Measurements from ENCODE around the gene RIPK3.
A peak's percentile ranks its signal among the peaks of the same experiment; 100 is the strongest.

RIPK3 gene

DNA sequence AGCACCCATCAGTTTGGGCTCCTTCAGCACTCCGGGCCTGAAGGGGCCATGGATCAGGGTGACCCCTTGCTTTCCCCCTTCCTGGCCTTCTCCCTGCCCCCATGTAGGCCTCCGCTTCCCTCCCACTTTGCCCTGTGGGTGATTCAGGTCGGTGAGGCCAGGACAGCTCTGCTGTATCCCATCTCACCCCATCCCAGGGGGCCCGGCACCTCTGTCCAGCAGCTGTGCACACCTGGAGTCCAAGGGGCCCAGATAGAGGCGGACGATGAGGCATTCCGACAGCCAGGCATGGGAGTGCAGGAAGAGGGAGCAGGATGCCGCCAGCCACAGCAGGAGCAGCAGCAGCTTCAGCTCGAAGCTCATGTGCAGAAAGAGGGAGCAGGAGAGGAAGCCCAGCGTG lies 17.1 kb downstream of the RIPK3 start:
- no peak for TF ChIP-seq ZNF565 (CRISPR knock-in tag; conservative IDR thresholded peaks at IDR 0.05; ENCODE audit: low read depth)
- TF ChIP-seq TCF4 (CRISPR knock-in tag; IDR thresholded peaks at IDR 0.05; ENCODE audit: borderline replicate concordance) = no peak
- no peak for TF ChIP-seq PPARA (CRISPR knock-in tag; IDR thresholded peaks at IDR 0.05; ENCODE audit: borderline replicate concordance)
- no peak for TF ChIP-seq TOX (CRISPR knock-in tag; IDR thresholded peaks at IDR 0.05; ENCODE audit: borderline replicate concordance)
- TF ChIP-seq, protein P1, sequence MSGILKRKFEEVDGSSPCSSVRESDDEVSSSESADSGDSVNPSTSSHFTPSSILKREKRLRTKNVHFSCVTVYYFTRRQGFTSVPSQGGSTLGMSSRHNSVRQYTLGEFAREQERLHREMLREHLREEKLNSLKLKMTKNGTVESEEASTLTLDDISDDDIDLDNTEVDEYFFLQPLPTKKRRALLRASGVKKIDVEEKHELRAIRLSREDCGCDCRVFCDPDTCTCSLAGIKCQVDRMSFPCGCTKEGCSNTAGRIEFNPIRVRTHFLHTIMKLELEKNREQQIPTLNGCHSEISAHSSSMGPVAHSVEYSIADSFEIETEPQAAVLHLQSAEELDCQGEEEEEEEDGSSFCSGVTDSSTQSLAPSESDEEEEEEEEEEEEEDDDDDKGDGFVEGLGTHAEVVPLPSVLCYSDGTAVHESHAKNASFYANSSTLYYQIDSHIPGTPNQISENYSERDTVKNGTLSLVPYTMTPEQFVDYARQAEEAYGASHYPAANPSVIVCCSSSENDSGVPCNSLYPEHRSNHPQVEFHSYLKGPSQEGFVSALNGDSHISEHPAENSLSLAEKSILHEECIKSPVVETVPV (CRISPR knock-in tag; IDR thresholded peaks at IDR 0.05) = no peak
- TF ChIP-seq ZFP3 (CRISPR knock-in tag; IDR thresholded peaks at IDR 0.05) = no peak
- no peak for TF ChIP-seq ARNTL (CRISPR knock-in tag; IDR thresholded peaks at IDR 0.05; ENCODE audit: borderline replicate concordance, low read depth)
- no peak for TF ChIP-seq OSR1 (CRISPR knock-in tag; IDR thresholded peaks at IDR 0.05)
- TF ChIP-seq ZNF70 (CRISPR knock-in tag; IDR thresholded peaks at IDR 0.05) = no peak
- TF ChIP-seq, protein P2, sequence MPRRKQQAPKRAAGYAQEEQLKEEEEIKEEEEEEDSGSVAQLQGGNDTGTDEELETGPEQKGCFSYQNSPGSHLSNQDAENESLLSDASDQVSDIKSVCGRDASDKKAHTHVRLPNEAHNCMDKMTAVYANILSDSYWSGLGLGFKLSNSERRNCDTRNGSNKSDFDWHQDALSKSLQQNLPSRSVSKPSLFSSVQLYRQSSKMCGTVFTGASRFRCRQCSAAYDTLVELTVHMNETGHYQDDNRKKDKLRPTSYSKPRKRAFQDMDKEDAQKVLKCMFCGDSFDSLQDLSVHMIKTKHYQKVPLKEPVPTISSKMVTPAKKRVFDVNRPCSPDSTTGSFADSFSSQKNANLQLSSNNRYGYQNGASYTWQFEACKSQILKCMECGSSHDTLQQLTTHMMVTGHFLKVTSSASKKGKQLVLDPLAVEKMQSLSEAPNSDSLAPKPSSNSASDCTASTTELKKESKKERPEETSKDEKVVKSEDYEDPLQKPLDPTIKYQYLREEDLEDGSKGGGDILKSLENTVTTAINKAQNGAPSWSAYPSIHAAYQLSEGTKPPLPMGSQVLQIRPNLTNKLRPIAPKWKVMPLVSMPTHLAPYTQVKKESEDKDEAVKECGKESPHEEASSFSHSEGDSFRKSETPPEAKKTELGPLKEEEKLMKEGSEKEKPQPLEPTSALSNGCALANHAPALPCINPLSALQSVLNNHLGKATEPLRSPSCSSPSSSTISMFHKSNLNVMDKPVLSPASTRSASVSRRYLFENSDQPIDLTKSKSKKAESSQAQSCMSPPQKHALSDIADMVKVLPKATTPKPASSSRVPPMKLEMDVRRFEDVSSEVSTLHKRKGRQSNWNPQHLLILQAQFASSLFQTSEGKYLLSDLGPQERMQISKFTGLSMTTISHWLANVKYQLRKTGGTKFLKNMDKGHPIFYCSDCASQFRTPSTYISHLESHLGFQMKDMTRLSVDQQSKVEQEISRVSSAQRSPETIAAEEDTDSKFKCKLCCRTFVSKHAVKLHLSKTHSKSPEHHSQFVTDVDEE (CRISPR knock-in tag; IDR thresholded peaks at IDR 0.05) = no peak
- TF ChIP-seq, protein P3, sequence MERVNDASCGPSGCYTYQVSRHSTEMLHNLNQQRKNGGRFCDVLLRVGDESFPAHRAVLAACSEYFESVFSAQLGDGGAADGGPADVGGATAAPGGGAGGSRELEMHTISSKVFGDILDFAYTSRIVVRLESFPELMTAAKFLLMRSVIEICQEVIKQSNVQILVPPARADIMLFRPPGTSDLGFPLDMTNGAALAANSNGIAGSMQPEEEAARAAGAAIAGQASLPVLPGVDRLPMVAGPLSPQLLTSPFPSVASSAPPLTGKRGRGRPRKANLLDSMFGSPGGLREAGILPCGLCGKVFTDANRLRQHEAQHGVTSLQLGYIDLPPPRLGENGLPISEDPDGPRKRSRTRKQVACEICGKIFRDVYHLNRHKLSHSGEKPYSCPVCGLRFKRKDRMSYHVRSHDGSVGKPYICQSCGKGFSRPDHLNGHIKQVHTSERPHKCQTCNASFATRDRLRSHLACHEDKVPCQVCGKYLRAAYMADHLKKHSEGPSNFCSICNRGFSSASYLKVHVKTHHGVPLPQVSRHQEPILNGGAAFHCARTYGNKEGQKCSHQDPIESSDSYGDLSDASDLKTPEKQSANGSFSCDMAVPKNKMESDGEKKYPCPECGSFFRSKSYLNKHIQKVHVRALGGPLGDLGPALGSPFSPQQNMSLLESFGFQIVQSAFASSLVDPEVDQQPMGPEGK (CRISPR knock-in tag; IDR thresholded peaks at IDR 0.05; ENCODE audit: borderline replicate concordance) = no peak

DNA sequence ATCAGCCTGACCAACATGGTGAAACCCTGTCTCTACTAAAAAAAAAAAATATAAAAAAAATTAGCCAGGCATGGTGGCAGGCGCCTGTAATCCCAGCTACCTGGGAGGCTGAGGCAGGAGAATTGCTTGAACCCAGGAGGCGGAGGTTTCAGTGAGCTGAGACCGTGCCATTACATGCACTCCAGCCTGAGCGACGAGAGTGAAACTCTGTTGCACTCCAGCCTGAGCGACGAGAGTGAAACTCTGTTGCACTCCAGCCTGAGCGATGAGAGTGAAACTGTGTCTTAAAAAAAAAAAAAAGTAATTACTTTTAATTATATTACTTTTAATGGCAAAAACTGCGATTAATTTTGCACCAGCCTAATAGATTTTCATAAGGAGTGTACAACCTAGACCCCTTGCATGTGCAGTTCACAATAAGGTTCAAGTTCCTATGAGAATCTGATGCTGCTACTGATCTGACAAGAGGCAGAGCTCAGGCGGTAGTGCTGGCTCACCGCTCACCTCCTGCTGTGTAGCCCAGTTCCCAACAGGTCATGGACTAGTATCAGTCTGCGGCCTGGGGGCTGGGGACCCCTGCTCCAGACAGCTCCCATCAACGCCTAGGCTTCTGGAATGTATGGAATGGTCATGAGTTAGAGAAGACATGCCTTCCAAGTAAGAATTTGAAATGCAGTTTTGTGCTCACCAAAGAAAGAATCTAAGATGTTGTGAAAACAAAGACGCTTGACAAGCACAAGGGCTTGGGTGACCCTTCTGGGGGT lies 18.4 kb downstream of the RIPK3 start:
- no peak for ATAC-seq
- TF ChIP-seq SNAI2 (CRISPR knock-in tag; IDR thresholded peaks at IDR 0.05) = no peak
- no peak for TF ChIP-seq ISL1 (CRISPR knock-in tag; IDR thresholded peaks at IDR 0.05)
- no peak for TF ChIP-seq ZNF8 (CRISPR knock-in tag; IDR thresholded peaks at IDR 0.05)
- no peak for TF ChIP-seq ESRRG (CRISPR knock-in tag; IDR thresholded peaks at IDR 0.05)
- TF ChIP-seq TCF4 (CRISPR knock-in tag; IDR thresholded peaks at IDR 0.05; ENCODE audit: borderline replicate concordance) = no peak

More for the DNA sequence above, 17.1 kb downstream of the RIPK3 start:
- no peak for ATAC-seq

DNA sequence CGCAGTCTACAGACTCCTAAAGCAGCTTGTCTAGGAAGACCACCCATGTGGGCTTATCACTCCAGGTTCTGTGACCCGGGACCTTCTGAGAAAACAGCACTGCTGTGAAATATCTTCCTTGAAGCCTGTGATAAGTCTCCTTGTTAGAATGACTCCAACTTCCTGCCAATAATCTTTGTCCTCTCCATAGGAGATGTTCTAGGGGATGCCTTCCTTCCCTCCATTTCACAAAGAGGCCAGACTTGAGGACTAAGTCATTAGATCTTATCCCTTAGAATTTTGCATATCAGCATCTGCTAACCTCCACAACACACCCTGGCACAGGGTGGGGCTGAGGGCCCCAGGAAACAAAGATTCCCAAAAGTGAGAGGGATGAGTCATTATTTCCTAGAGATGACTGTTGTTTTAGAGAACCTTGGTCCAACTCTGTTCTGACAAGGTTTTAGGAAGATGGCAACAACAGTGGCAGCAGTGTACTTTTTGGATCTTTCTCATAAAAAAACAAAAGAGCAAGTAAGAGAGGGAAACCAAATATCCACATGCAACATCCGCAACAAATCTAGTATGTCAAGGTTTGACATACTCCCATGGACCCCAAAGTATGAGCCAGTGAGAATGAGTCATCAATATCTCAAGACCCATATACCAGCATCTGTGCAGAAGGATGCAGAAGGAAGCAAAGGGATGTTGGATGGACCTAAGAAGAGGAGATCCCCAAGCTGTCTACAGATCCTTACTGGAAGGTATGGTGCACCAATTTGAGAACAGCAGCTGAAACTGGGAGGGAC lies 22.5 kb downstream of the RIPK3 start:
- peak; percentile 21; the same call in 2 of the 3 replicates for ATAC-seq
- TF ChIP-seq RARB (CRISPR knock-in tag; IDR thresholded peaks at IDR 0.05) = no peak
- no peak for TF ChIP-seq ARNTL (CRISPR knock-in tag; IDR thresholded peaks at IDR 0.05; ENCODE audit: borderline replicate concordance, low read depth)
- no peak for TF ChIP-seq GLIS3 (CRISPR knock-in tag; IDR thresholded peaks at IDR 0.05)
- TF ChIP-seq TOX (CRISPR knock-in tag; IDR thresholded peaks at IDR 0.05; ENCODE audit: borderline replicate concordance) = no peak
- TF ChIP-seq ZFP30 (CRISPR knock-in tag; IDR thresholded peaks at IDR 0.05) = no peak
- TF ChIP-seq ESRRG (CRISPR knock-in tag; IDR thresholded peaks at IDR 0.05) = no peak
- TF ChIP-seq BACH2 (CRISPR knock-in tag; IDR thresholded peaks at IDR 0.05; ENCODE audit: borderline replicate concordance) = no peak
- TF ChIP-seq ZNF70 (CRISPR knock-in tag; IDR thresholded peaks at IDR 0.05) = no peak
- no peak for TF ChIP-seq ISL1 (CRISPR knock-in tag; IDR thresholded peaks at IDR 0.05)
- TF ChIP-seq TCF4 (CRISPR knock-in tag; IDR thresholded peaks at IDR 0.05; ENCODE audit: borderline replicate concordance) = no peak
- TF ChIP-seq ZC3H10 (CRISPR knock-in tag; IDR thresholded peaks at IDR 0.05) = no peak

DNA sequence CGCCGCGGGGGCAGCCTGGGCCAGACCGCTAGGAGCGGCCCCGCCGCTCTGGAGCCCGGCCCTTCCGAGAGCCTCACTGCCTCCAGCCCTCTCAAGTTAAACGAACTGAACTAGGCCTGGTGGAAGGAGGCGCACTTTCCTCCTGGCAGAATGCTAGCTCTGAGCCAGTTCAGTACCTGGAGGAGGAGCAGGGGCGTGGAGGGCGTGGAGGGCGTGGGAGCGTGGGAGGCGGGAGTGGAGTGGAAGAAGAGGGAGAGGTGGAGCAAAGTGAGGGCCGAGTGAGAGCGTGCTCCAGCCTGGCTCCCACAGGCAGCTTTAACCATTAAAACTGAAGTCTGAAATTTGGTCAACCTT lies 23.2 kb downstream of the RIPK3 start:
- ATAC-seq = no peak
- no peak for TF ChIP-seq TOX (CRISPR knock-in tag; IDR thresholded peaks at IDR 0.05; ENCODE audit: borderline replicate concordance)
- TF ChIP-seq CSDC2 (CRISPR knock-in tag; IDR thresholded peaks at IDR 0.05) = no peak
- TF ChIP-seq GLIS3 (CRISPR knock-in tag; IDR thresholded peaks at IDR 0.05) = no peak
- no peak for TF ChIP-seq ZNF70 (CRISPR knock-in tag; IDR thresholded peaks at IDR 0.05)
- TF ChIP-seq RARB (CRISPR knock-in tag; IDR thresholded peaks at IDR 0.05) = no peak
- no peak for TF ChIP-seq TCF4 (CRISPR knock-in tag; IDR thresholded peaks at IDR 0.05; ENCODE audit: borderline replicate concordance)
- TF ChIP-seq PPARA (CRISPR knock-in tag; IDR thresholded peaks at IDR 0.05; ENCODE audit: borderline replicate concordance) = no peak
- no peak for TF ChIP-seq BACH2 (CRISPR knock-in tag; IDR thresholded peaks at IDR 0.05; ENCODE audit: borderline replicate concordance)
- TF ChIP-seq, protein P3 (CRISPR knock-in tag; IDR thresholded peaks at IDR 0.05; ENCODE audit: borderline replicate concordance) = no peak
- TF ChIP-seq OSR1 (CRISPR knock-in tag; IDR thresholded peaks at IDR 0.05) = no peak
- TF ChIP-seq ZC3H10 (CRISPR knock-in tag; IDR thresholded peaks at IDR 0.05) = no peak
- TF ChIP-seq, protein P1 (CRISPR knock-in tag; IDR thresholded peaks at IDR 0.05) = no peak
